Stomach smooth muscle (tissue), 2 donors: Measurements from ENCODE around the gene TLE6.

Experiments
- H3K27ac ChIP-seq: one replicate; pipeline ENCODE4 v1.7.0; 2013; ENCODE audit warnings: mild to moderate bottlenecking, low read length, inconsistent platforms
- H3K27me3 ChIP-seq, 2 donors: one replicate each; pipeline ENCODE4 v1.7.0; 2013; ENCODE audit warnings: low read length in 2 of 2; ENCODE audit not compliant: insufficient read depth in 2 of 2, control insufficient read depth in 1 of 2
- H3K36me3 ChIP-seq, 2 donors: one replicate each; pipeline ENCODE4 v1.7.0; 2013; ENCODE audit warnings: low read length in 2 of 2; ENCODE audit not compliant: control insufficient read depth in 2 of 2, insufficient read depth in 2 of 2
- H3K4me1 ChIP-seq: one replicate; pipeline ENCODE4 v1.7.0; 2013; ENCODE audit warnings: low read length; ENCODE audit not compliant: control insufficient read depth, insufficient read depth
- H3K4me3 ChIP-seq, 2 donors: one replicate each; pipeline ENCODE4 v1.7.0; 2013; ENCODE audit warnings: low read length in 2 of 2
- H3K9ac ChIP-seq, 2 donors: one replicate each; pipeline ENCODE4 v1.7.0; 2013; ENCODE audit warnings: low read length in 2 of 2, mild to moderate bottlenecking in 1 of 2
- H3K9me3 ChIP-seq, 2 donors: one replicate each; pipeline ENCODE4 v1.7.0; 2013; ENCODE audit warnings: low read length in 2 of 2; ENCODE audit not compliant: control insufficient read depth in 2 of 2
- donor health status: healthy.
- donor health status: Pancreatic carcinoma.

Gene TLE6

GRCh38 chr19:3015126-3016057, 38.0 kb downstream of the TLE6 start:
- Histone ChIP-seq H3K27me3 (no peaks in the 10 kb centered on the region), H3K4me3 (no peak overlapping the region), H3K27ac (no peak overlapping the region), H3K4me1 (no peaks in the 10 kb centered on the region), H3K9me3 (no peaks in the 10 kb centered on the region), H3K9ac (no peak overlapping the region), H3K36me3 (peaks cover 9 to 12% of the 10 kb centered on the region in 2 donors)

DNA sequence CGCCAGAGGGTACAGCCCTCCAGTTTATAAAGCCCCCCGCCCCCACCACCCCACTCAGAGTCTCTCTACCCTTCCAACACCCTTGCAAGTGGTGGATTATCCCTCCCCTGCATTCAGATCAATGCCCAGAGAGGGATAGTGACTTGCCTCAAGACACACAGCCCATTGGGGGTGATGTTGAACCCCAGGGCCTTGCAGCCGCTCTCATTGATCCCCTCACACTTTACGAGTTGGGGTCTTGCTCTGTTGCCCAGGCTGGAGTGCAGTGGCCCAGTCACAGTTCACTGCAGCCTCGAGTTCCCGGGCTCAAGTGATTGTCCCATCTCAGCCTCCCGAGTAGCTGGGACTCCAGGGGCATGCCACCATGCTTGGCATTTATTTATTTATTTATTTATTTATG, 40.6 kb downstream of the TLE6 start:
- no peaks in the 10 kb centered on the region for H3K27me3 ChIP-seq
- H3K36me3 ChIP-seq, result peaks cover 4 to 6% of the 10 kb centered on the region in 2 donors
- H3K27ac ChIP-seq, result no peak overlapping the region
- H3K4me3 ChIP-seq, result no peak overlapping the region
- H3K9me3 ChIP-seq, result no peaks in the 10 kb centered on the region
- H3K9ac ChIP-seq, result no peak overlapping the region
- H3K4me1 ChIP-seq, result no peaks in the 10 kb centered on the region

GRCh38 chr19:3019211-3019854, 42.0 kb downstream of the TLE6 start:
- no peaks in the 10 kb centered on the region for H3K27me3 ChIP-seq
- H3K9ac ChIP-seq, result no peak overlapping the region
- H3K36me3 ChIP-seq, result peaks cover 4 to 6% of the 10 kb centered on the region in 2 donors
- no peak overlapping the region for H3K4me3 ChIP-seq
- H3K9me3 ChIP-seq, result no peaks in the 10 kb centered on the region
- H3K27ac ChIP-seq, result no peak overlapping the region
- no peaks in the 10 kb centered on the region for H3K4me1 ChIP-seq

GRCh38 chr19:3020321-3020960, 43.1 kb downstream of the TLE6 start:
- H3K9me3 ChIP-seq, result no peaks in the 10 kb centered on the region
- H3K4me3 ChIP-seq, result no peak overlapping the region
- no peaks in the 10 kb centered on the region for H3K4me1 ChIP-seq
- peaks cover 2% of the 10 kb centered on the region in 2 donors for H3K36me3 ChIP-seq
- no peak overlapping the region for H3K27ac ChIP-seq
- H3K27me3 ChIP-seq, result no peaks in the 10 kb centered on the region
- no peak overlapping the region for H3K9ac ChIP-seq

DNA sequence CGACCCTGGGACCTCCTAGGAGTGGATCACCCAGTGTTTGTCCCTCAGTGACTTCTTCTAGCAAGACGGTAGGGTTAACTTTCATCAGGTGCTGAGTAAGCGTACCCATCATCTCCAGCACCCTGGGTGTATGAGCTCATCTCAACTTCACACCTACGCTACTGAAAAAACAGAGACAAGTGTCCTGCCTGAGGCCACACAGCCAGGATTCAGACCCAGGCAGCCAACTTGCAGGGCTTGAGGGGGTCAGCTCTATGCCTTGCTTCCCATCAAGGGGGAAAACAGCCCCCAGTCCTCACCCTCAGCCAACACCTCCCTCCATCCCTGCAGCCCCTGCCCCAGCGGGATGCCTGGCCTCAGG, 47.1 kb downstream of the TLE6 start:
- no peak overlapping the region for H3K9ac ChIP-seq
- H3K9me3 ChIP-seq, result no peaks in the 10 kb centered on the region
- H3K36me3 ChIP-seq, result peaks cover 0 to 2% of the 10 kb centered on the region in 2 donors
- peaks cover 3% of the 10 kb centered on the region for H3K4me1 ChIP-seq
- H3K4me3 ChIP-seq, result no peak overlapping the region
- no peaks in the 10 kb centered on the region for H3K27me3 ChIP-seq
- no peak overlapping the region for H3K27ac ChIP-seq

GRCh38 chr19:3024870-3025548, 47.6 kb downstream of the TLE6 start:
- H3K27ac ChIP-seq, result no peak overlapping the region
- H3K9me3 ChIP-seq, result no peaks in the 10 kb centered on the region
- H3K36me3 ChIP-seq, result peaks cover 0 to 2% of the 10 kb centered on the region in 2 donors
- no peaks in the 10 kb centered on the region for H3K27me3 ChIP-seq
- no peak overlapping the region for H3K4me3 ChIP-seq
- H3K9ac ChIP-seq, result no peak overlapping the region
- peaks cover 8% of the 10 kb centered on the region for H3K4me1 ChIP-seq

DNA sequence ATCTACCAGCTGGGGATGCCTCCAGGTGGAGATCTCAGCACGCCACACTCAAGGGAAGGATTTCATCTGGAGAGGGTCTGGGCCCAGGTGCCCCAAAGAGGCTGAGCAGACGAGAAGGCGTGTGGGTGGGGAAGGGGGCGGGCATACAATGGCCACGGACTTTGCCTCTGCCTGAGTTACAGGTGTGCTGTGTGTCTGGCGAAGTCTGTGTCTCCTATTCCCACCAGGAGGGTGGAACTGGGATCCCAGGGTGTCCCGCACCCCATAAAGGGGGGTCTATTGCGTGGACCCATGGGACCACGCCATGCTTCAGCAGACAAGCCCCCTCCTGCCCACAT, 48.2 kb downstream of the TLE6 start:
- H3K9ac ChIP-seq, result no peak overlapping the region
- H3K27me3 ChIP-seq, result no peaks in the 10 kb centered on the region
- H3K4me1 ChIP-seq, result peaks cover 9% of the 10 kb centered on the region
- no peak overlapping the region for H3K4me3 ChIP-seq
- H3K36me3 ChIP-seq, result peaks cover 0 to 2% of the 10 kb centered on the region in 2 donors
- H3K9me3 ChIP-seq, result no peaks in the 10 kb centered on the region
- no peak overlapping the region for H3K27ac ChIP-seq

GRCh38 chr19:3026768-3027167, 49.4 kb downstream of the TLE6 start:
- Histone ChIP-seq H3K27ac (no peak overlapping the region), H3K4me3 (no peak overlapping the region), H3K27me3 (no peaks in the 10 kb centered on the region), H3K9ac (no peak overlapping the region), H3K4me1 (peaks cover 9% of the 10 kb centered on the region), H3K36me3 (peaks cover 0 to 2% of the 10 kb centered on the region in 2 donors), H3K9me3 (no peaks in the 10 kb centered on the region)

DNA sequence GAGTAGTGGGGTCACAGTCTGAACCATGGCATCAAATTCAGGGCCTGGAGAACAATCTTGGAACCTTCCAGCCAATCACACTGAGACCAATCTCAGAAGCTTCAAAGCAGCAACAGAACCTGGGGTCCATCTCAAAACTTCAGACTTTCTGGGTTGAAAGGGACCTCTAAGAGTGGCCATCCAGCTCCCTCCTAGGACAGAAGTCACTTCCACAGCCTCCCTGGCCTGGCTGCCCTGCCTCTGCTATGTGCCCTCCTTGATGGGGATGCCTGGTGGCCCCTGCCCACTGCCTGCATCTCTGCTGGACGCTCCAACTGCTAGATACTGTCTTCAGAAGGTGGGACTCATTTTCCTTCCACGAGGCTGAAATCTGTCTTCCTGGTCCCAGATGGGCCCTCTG, 49.9 kb downstream of the TLE6 start:
- H3K36me3 ChIP-seq, result peaks cover 0 to 2% of the 10 kb centered on the region in 2 donors
- H3K4me3 ChIP-seq, result no peak overlapping the region
- H3K27ac ChIP-seq, result no peak overlapping the region
- H3K9me3 ChIP-seq, result no peaks in the 10 kb centered on the region
- no peaks in the 10 kb centered on the region for H3K27me3 ChIP-seq
- H3K9ac ChIP-seq, result no peak overlapping the region
- H3K4me1 ChIP-seq, result peaks cover 9% of the 10 kb centered on the region

- Histone ChIP-seq H3K4me1 (peaks cover 9% of the 10 kb centered on the region), H3K27ac (peak overlapping the region; percentile 37), H3K9ac (peak overlapping the region in 1 of 2 donors; percentile 80), H3K36me3 (peaks cover 0 to 2% of the 10 kb centered on the region in 2 donors), H3K9me3 (no peaks in the 10 kb centered on the region), H3K27me3 (no peaks in the 10 kb centered on the region), H3K4me3 (peak overlapping the region in 1 of 2 donors; percentile 77)
Observed at GRCh38 chr19:3027981-3028304, 50.6 kb downstream of the TLE6 start.
